NCI-H1105 (cell line): Measurements from ENCODE around the gene PEX16.

ENCODE experiments used
- DNase-seq: peaks from one replicate; lab custom pipeline; 2025; lab: John Stamatoyannopoulos, UW

Gene PEX16

GRCh38 chr11:45897556-45897955, 20.1 kb downstream of the PEX16 start:
- no peak for DNase-seq

DNA sequence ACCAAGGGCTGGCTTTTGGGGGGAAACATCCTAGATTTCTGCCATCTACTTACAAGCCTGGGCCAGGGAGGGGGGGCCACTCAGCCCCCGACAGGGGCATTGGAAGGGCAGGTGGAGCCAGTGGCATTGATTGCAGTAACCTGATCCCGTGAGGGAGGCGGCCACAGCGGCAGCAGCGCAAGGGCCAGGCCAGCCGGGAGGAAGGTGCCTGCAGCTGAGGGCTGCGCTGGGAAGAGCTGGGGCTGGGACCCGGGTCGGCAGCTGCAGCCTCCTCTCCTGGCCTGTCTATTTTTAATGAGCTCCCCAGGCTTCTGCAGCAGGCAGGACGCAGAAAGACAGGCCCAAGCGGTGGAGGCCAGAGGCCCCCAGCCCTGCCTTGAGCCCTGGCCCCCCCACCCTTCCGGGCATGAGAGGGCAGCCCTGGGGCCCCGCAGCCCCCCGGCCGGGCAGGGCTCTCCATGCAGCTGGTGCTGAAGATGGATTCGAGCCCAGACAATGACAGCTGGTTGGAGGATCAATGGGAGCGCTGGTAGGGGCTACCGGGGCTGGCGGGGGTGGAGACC, 21.2 kb downstream of the PEX16 start:
- DNase-seq, result peak; percentile 90

DNA sequence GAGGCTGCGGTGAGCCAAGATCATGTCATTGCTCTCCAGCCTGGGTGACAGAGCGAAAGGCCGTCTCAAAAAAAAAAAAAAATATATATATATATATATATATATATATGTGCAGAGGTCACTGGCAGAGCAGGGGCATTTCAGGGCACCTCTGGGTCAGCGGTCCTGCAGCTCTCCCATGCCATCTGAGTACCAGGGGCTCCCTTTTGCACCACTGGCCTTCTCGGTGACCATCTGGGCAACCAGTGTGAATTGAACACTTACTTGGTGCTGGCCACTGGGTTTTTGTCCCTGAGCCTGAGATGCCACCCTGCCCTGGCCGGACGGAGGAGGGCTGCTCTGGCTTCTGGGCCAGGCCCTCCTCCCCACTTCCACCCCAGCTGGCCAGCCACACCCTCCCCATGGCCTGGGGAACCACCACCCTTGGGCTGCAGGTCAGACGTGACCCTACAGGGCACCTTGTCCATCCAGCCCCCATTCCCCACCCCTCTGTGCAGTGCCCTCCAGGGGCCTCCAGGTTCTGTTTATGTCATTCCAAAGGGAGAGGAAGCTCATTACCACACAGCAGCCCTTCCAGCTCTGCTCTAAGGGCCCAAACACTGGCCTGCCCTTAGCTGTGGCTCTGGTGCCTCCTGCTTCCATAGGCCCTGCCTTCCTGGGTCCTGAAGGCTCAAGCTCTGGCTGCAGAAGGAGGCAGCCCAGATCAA, 22.0 kb downstream of the PEX16 start:
- DNase-seq, result no peak

- DNase-seq, result no peak
Measured at GRCh38 chr11:45894555-45895247, 23.0 kb downstream of the PEX16 start.

GRCh38 chr11:45892856-45893255, 24.8 kb downstream of the PEX16 start:
- DNase-seq, result no peak

GRCh38 chr11:45890886-45891550, 26.7 kb downstream of the PEX16 start:
- DNase-seq, result no peak

DNA sequence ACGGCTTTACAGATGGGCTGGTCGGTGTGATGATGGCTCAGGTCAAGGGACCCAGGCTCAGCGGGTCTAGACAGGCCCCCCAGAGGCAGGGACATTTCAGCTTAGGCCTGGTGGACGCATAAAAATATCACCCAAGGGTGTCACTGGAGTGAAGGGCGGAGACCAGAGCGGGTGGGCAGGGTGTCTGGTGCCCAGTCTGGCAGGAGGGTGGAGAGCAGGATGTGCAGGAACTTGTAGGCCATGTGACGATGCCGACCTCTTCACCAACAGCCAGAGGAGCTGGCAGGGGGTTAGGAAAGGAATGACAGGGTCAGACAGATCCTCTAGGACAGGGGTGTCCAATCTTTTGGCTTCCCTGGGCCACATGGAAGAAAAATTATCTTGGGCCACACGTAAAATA, 27.7 kb downstream of the PEX16 start:
- no peak for DNase-seq

- DNase-seq, result no peak
Measured at GRCh38 chr11:45889555-45889954, 28.1 kb downstream of the PEX16 start.

- no peak for DNase-seq
Measured at GRCh38 chr11:45887587-45887986, 30.1 kb downstream of the PEX16 start.

- no peak for DNase-seq
Measured at GRCh38 chr11:45886816-45887520, 30.7 kb downstream of the PEX16 start.

DNA sequence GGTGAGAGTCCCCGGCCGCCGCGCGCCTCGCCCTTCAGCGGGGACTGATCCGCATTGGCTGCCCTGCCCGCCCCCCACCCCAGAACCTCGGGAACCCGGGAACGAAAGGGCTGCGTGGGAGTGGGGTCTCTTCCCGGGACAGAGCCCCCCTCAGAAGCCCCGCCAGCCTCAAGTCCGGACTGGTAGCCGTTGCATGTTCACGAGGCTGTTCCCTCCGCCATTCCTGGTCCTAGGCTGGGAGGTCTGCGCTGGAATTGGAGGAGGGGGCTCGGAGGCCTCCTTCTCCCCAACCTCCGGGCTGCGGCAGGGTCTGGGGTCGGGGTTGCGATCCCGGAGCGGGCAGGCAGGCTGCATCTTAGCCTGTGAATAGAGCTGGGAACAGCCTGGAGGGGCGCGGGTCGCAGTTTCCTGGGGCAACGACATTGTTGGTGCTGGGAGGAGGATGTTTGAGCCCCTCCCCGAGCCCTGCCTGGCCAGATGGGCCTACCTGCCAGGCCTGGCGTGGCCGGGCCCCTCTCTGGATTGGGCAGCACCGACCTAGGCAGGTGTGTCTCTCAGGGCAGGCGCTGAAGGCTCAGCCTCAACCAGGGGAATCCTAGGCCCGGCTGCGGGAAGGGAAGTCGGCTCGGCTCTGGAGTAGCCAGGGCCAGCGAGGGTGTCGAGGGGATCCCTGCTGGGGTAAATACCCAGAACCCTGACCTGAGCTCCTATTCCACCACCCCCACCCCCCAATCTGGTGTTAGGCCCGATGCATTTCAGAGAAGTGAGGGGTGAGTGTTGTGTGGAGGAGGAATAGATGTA, 31.6 kb downstream of the PEX16 start:
- DNase-seq, result peak; percentile 16

DNA sequence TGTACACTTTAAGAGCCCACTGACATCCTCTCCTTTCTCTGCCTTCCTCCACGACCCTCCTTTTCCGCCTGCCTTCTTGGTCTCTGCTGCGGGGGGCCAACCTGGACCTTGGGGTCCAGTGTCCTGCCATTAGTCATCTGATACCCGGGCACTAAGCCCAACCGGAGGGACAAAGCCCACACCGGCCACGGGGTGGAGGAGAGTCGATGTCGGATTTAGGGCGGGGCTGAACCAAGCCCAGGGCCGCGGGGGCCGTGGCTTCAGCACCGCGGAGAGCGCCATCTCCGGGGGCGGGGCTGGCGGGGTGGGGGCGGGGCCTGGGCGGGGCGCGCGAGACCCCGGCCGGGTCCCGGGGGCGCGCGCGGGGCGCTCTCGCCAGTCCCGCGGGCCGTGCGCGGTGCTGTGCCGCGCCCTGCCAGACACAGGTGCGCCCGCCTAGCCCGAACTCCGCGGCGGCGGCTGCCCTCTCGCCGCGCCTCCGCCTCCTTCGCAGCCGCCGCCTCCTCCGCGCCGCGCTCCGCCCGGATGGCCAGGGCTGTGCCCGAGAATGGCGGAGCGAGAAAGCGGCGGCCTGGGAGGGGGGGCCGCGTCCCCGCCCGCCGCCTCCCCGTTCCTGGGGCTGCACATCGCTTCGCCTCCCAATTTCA, 32.3 kb downstream of the PEX16 start, which contains the start of gene MAPK8IP1:
TSS of gene MAPK8IP1 (plus strand) at position 378 of the 647 bp plus-strand sequence. CDS start at position 548, 170 bp downstream.
- peak; percentile 77 for DNase-seq

DNA sequence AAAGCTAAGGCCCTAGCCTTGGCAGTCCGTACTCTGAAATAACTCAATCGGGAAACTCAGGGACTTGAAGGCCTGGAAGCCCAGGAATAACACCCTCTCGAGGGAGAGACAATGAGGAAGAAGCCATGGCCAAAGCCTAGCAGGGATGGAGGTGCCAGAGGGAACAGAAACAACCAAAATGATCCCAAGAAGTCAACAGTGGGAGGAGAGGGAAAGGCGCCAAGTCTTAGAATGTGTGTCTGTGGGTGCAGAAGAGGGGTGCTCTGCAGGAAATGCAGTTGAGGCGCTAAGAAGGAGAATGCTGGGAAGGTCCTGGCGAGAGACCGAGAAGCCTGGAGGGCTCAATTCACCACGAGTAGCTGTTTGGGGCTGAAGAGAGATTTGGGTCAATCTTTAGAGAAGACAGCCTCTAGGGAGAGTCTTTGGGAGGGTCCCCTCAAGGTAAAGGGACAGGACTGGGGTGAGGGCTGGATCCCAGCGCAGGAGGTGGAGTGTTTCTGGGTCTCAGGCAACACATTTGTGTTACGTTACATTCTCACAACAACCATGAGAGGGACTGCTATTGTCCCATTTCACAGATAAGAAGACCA, 33.0 kb downstream of the PEX16 start:
- DNase-seq, result no peak

DNA sequence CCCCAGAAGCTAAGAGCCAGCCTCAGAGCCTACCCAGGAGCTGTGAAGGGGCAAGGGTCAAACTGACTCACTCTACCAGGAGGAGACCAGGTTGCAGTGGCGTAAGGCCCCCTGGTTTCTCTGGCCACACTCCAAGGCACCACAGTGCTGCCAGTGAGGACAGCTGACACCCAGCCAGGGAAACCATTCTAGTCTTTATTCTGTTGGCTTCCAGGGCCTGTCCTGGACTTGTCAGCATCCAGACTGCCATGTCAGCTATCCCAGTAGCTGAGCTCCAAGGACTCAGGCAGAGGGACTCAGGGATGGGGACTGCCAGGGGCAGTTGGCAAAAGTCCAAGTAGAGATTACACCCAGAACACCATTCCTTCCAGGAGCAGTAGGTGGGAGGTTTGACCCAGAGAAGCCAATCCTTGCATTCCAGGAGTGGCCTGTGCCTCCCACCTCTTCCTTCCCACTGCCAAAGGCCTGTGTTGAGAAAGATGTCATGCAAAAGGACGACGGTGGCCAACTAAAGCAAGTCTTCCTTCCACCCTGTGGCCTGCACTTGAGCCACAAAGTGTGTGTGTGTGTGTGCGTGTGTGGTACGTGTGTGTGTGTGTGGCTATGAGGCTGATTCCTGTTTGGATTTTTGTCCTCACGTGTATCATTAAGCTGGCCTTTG, 35.8 kb downstream of the PEX16 start:
- peak; percentile 38 for DNase-seq

DNA sequence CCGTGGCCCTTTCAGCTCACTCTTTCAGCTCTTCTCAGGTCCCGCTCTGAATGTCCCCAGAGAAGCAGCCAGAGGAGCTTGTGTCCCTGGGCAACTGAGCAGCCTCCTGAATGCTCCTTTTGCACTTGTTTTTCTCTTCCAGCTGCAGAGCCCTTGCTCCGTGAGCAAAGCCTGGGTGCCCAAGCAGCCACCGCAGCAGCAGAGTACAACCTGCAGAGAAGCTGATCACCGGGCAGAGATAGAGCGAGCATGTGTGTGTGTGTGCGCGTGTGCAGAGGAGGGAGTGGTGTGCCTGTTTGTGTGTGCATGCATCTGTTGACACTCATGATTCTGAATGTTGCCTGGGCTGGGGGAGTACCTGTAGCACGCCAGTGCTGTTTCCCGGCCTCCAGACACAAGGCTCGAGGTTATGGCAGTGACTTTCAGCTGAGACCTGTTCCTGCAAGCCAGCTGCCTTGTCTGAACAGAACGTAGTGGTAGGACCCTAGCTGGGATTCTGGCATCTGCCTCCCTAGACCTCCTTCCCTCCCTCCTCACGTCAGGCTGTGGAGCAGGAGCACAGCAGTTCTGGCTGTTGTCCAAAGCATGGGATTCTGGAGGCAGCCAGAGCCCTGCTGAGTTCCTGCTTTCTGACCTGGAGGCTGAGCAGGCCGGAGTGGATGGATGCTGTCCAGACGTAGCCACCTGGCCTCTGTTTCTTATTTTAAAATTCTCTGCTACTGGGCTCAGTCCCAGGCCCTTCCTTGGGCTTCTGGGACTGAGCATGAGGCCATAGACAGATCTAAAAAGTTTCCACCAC, 36.7 kb downstream of the PEX16 start:
- DNase-seq, result no peak

- no peak for DNase-seq
Measured at GRCh38 chr11:45879803-45880686, 37.6 kb downstream of the PEX16 start.

DNA sequence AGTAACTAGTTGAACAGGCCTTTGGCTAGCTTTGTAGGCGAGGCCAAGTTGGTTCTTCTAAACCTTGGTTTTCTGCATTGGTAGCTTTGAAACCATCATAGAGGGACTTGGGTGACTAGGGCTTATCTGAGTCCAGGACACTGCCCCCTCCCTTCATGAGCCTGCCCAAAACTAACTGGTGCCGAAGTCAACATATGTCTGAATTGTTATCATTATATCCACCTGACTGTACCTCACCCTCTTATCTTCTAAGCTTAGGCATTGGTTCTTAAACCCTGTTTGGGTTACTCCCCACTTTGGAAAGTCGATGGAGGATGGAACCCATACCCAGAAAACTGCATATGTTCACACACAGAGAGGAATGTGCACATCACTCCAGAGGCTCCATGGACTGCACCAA, 39.8 kb downstream of the PEX16 start:
- DNase-seq, result no peak

GRCh38 chr11:45877221-45877620, 40.5 kb downstream of the PEX16 start:
- no peak for DNase-seq
